ENCODE results near the gene AATK. TPM values are rescaled to one million over a fixed set of nuclear protein-coding genes. Genes with fewer than 3 reads are reported as not detected.

AATK gene
- total RNA-seq, 2 donors from 2014 or later, result 3.3 to 4.3 TPM

- peaks cover 11% of the 10 kb centered on the region for H3K36me3 Mint-ChIP-seq (ENCODE audit: low read depth)
- no peaks in the 10 kb centered on the region for H3K9me3 ChIP-seq (ENCODE audit: control insufficient read depth, low read length)
- H3K36me3 ChIP-seq (ENCODE audit: control insufficient read depth, insufficient read depth, low read length), result no peaks in the 10 kb centered on the region
- H3K27me3 ChIP-seq (ENCODE audit: control insufficient read depth, insufficient read depth, low read length, poor library complexity, severe bottlenecking), result no peaks in the 10 kb centered on the region
- no peak for DNase-seq
- H3K9ac ChIP-seq (ENCODE audit: extremely low read depth, low read length, poor library complexity, severe bottlenecking), result no peak overlapping the region
- no peaks in the 10 kb centered on the region for H3K4me1 ChIP-seq (ENCODE audit: control insufficient read depth, insufficient read depth, low read length)
- no peak overlapping the region for H3K4me3 Mint-ChIP-seq
- H3K4me3 ChIP-seq (ENCODE audit: low read length), result no peak overlapping the region
- H3K27ac Mint-ChIP-seq, result no peak overlapping the region
- H3K27ac ChIP-seq (ENCODE audit: low read depth, low read length), result no peak overlapping the region
- TF ChIP-seq CTCF (conservative IDR thresholded peaks at IDR 0.05), result no peak
- H3K27me3 Mint-ChIP-seq (ENCODE audit: insufficient read depth), result no peaks in the 10 kb centered on the region
- H3K9me3 Mint-ChIP-seq, result no peaks in the 10 kb centered on the region
- 94 to 96% methylated on average over 7 to 9 of the region's 9 CpGs for WGBS, 2 experiments (ENCODE audit: insufficient coverage in 1 of 2, insufficient read length in 1 of 2)
- no peaks in the 10 kb centered on the region for H3K4me1 Mint-ChIP-seq
Measured at GRCh38 chr17:81212365-81212764, 46.3 kb upstream of the AATK start.

GRCh38 chr17:81210868-81211267 lies 44.8 kb upstream of the AATK start:
- Mint-ChIP-seq H3K9me3 (no peaks in the 10 kb centered on the region), H3K4me1 (no peaks in the 10 kb centered on the region), H3K4me3 (no peak overlapping the region), H3K36me3 (ENCODE audit: low read depth) (peaks cover 3% of the 10 kb centered on the region), H3K27ac (peak overlapping the region; percentile 52), H3K27me3 (ENCODE audit: insufficient read depth) (no peaks in the 10 kb centered on the region)
- Histone ChIP-seq H3K36me3 (ENCODE audit: control insufficient read depth, insufficient read depth, low read length) (no peaks in the 10 kb centered on the region), H3K9me3 (ENCODE audit: control insufficient read depth, low read length) (no peaks in the 10 kb centered on the region), H3K27ac (ENCODE audit: low read depth, low read length) (no peak overlapping the region), H3K27me3 (ENCODE audit: control insufficient read depth, insufficient read depth, low read length, poor library complexity, severe bottlenecking) (no peaks in the 10 kb centered on the region), H3K4me1 (ENCODE audit: control insufficient read depth, insufficient read depth, low read length) (no peaks in the 10 kb centered on the region), H3K4me3 (ENCODE audit: low read length) (no peak overlapping the region), H3K9ac (ENCODE audit: extremely low read depth, low read length, poor library complexity, severe bottlenecking) (no peak overlapping the region)
- no peak for DNase-seq
- TF ChIP-seq CTCF (conservative IDR thresholded peaks at IDR 0.05), result peak; percentile 13
- WGBS, 2 experiments (ENCODE audit: insufficient coverage in 1 of 2, insufficient read length in 1 of 2), result 66 to 84% methylated on average over 7 to 14 of the region's 14 CpGs

GRCh38 chr17:81210466-81210865 lies 44.4 kb upstream of the AATK start:
- Mint-ChIP-seq H3K4me3 (no peak overlapping the region), H3K27ac (no peak overlapping the region), H3K4me1 (no peaks in the 10 kb centered on the region), H3K36me3 (ENCODE audit: low read depth) (peaks cover 3% of the 10 kb centered on the region), H3K9me3 (no peaks in the 10 kb centered on the region), H3K27me3 (ENCODE audit: insufficient read depth) (no peaks in the 10 kb centered on the region)
- Histone ChIP-seq H3K9me3 (ENCODE audit: control insufficient read depth, low read length) (no peaks in the 10 kb centered on the region), H3K27ac (ENCODE audit: low read depth, low read length) (no peak overlapping the region), H3K4me1 (ENCODE audit: control insufficient read depth, insufficient read depth, low read length) (no peaks in the 10 kb centered on the region), H3K4me3 (ENCODE audit: low read length) (no peak overlapping the region), H3K36me3 (ENCODE audit: control insufficient read depth, insufficient read depth, low read length) (no peaks in the 10 kb centered on the region), H3K9ac (ENCODE audit: extremely low read depth, low read length, poor library complexity, severe bottlenecking) (no peak overlapping the region), H3K27me3 (ENCODE audit: control insufficient read depth, insufficient read depth, low read length, poor library complexity, severe bottlenecking) (no peaks in the 10 kb centered on the region)
- no peak for TF ChIP-seq CTCF (conservative IDR thresholded peaks at IDR 0.05)
- DNase-seq, result no peak
- 95% methylated on average over 5 to 10 of the region's 10 CpGs for whole genome bisulfite sequencing, 2 experiments (ENCODE audit: insufficient coverage in 1 of 2, insufficient read length in 1 of 2)
